Hematopoietic multipotent progenitor cell treated with erythropoietin and hydrocortisone succinate and interleukin-3 and kit ligand, for 15 days (in vitro differentiated cells): ENCODE results near the gene LSAMP.
A peak's percentile ranks its signal among the peaks of the same experiment; 100 is the strongest.
"Not testable (repeated sequence)": the region's sequence is repeated elsewhere in the genome, so short reads cannot be mapped to it uniquely, and the experiment has no call there.

ENCODE experiments used
- DNase-seq: peaks from one replicate; pipeline ENCODE4 v3.0.0-alpha.2; 2015; ENCODE audit warnings: low spot score

The LSAMP gene

GRCh38 chr3:115800065-115800464 lies 645.2 kb downstream of the LSAMP start:
- DNase-seq = not testable (repeated sequence)

DNA sequence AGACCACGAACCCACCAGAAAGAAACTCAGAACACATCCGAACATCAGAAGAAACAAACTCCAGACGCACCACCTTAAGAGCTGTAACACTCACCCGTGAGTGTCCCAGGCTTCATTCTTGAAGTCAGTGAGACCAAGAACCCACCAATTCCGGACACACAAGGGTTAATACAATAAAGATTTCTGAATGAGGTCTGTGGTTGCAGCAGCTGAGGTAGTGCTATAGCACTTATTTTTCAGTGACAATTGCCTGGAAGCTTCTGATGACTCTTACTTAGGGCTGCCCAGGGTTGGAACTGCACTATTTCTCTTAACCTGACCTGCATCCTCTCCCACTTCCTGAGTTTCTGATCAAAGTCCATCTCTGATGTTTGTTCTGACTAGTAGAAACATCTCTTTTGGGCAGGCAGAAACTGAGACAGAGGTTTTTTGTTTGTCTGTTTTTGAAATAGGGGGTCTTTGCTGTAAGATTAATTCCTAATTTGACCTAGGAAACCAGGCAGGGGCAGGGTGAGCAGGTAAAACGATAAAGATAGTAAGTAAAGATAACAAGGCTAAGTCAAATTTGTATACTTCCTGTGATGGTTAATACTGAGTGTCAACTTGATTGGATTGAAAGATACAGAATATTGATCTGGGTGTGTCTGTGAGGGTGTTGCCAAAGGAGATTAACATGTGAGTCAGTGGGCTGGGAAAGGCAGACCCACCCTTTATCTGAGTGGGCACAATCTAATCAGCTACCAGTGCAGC lies 652.9 kb downstream of the LSAMP start:
- DNase-seq = no peak

DNA sequence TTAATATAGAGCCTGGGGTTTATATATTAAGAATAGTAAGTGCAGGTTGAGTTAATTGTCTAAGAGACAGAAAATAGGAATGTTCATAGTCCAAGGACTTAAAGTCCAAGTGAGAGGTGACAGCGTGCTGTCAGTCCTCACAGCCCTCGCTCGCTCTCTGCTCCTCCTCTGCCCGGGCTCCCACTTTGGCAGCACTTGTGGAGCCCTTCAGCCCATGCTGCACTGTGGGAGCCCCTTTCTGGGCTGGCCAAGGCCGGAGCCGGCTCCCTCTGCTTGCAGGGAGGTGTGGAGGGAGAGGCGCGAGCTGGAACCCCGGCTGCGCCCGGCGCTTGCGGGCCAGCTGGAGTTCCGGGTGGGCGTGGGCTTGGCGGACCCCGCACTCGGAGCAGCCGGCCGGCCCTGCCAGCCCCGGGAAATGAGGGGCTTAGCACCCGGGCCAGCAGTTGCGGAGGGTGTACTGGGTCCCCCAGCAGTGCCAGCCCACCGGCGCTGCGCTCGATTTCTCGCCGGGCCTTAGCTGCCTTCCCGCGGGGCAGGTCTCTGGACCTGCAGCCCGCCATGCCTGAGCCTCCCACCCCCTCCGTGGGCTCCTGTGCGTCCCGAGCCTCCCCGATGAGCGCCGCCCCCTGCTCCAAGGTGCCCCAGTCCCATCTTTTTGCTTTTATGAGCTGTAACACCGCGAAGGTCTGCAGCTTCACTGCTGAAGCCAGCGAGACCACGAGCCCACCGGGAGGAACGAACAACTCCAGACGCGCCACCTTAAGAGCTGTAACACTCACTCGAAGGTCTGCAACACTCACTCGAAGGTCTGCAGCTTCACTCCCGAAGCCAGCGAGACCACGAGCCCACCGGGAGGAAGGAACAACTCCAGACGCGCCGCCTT lies 653.8 kb downstream of the LSAMP start:
- DNase-seq = not testable (repeated sequence)

GRCh38 chr3:115790759-115791158 lies 654.5 kb downstream of the LSAMP start:
- DNase-seq = no peak

GRCh38 chr3:115789481-115789880 lies 655.8 kb downstream of the LSAMP start:
- no peak for DNase-seq

DNA sequence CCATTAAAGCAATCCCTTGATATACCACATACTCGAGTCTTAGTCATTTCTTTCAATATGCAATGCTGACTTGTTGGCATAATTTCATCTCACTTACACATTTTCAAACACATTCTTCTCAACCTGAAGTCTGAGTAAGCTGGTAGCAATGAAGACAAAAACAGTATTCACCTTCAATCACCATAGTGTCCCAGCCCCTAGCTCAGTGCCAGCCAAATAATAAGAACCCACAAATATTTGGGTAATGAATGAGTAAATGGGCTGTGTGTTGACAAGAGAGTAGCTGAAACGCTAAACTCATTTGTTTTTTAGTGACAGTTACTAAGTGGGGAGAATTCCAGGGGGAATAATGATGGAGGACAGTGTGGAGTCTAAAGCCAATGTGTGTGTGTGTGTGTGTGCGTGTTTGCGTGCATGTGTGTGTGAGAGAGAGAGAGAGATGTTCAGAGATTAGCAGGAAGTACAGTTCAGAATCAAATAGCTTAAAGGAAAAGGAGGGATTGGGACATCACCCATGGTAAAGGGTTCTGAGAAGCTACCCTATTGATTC lies 656.3 kb downstream of the LSAMP start:
- no peak for DNase-seq

GRCh38 chr3:115787818-115788217 lies 657.5 kb downstream of the LSAMP start:
- DNase-seq = no peak

DNA sequence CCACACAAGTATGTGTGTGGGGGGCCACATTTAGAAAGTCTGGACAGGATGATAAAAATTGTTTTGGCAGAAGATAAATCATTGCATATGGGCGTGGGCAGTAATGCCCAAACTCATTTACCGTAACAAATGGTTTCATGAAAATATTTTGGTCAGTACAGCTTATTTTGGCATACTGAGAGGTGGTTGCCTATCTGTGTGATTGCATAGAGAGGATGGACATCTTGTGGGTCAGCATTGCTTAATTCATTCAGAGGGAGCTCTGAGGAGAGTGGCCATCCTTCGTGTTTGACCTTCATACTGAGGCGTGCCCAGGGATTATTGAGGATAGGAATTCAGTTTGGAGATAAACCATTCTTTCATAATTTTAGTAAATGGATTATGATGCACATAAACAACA lies 659.5 kb downstream of the LSAMP start:
- DNase-seq = no peak

DNA sequence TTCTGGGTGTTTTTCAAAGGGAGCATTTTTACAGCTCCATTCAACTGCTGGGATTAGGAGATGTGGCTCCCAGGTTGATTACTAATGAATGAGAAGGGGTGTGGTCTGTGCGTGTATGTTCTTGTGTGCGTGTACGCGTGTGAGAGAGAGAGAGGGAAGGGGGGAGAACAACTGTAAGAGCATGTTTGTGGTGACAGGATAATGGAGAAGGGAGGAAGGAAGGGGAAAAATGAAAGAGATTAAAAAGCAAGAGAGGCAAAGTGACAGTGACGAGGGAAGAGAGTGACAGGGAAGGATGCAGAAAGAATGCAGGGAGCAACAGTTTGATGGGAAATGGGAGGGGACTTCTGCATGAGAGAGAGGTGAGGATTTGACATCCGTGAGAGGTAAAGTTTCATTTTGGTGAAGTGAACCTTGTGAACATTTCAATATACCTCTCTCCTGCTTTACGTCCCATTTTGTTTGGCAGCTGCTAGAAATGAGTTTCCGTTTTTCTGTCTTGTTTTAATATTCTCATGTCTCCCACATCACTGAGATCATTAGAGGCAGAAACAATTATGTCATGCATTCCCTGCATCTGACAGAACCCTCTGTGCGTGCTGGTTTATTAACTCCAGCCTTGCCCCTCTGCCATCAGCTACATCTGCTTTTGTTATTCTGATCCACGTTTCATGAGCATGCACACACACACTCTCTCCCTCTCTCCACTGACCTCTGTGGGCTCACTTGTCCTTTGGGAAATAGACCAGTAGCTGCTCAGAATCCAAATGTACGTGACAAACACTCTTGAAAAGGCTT lies 660.3 kb downstream of the LSAMP start:
- DNase-seq = no peak

DNA sequence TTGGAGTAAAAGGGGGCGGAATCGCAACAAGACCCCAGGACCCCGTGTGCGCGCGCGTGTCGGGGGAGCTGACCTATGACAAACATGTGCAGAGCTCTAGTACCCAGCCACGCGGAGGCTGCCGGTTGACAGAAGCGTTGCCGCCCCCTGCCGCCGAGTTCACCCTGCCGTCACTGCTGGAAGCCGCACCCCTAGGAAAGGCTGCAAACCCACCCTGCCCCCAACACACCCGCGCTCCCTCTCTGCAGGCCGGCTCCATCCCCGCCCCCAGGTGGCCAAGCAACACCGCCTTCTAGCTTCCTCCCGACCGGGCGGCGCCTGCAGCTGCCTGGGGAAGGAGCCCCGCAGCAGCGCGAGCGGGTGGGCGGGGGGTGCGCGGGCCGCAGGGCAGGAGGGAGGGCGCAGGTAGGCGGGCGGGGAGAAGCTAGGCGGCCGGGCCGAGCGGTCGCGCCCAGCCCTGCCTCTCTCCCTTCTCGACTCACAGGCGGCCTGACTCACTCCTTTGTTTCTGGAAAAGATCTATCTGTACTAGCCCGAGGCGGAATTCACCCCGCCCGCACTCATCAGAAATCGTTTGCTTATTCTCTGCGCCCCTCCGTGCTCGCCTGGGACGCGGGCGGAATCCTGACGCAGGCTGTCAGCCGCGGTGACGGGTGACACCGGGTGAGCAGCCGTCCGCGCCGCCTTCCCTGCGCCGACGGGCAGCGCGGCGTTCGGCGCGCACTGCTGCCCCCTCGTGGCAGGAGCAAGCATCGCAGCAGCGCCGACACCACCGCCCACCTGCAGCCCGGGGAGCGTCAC lies 661.1 kb downstream of the LSAMP start:
- peak; percentile 65 for DNase-seq

DNA sequence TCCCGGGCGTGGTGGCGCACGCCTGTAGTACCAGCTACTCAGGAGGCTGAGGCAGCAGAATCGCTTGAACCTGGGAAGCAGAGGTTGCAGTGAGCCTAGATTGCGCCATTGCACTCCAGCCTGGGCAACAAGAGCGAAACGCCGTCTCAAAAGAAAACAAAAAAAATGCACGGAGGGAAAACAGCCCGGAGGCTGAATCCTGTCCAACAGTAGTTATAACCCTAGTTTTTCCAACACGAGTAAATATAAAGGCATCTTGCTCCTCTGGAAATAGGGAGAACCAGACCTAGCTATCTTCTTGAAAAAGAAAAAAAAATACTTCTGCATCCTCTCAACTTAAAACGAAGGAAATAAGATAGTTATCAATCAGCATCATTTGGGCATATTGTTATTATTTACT lies 661.9 kb downstream of the LSAMP start:
- DNase-seq = not testable (repeated sequence)

DNA sequence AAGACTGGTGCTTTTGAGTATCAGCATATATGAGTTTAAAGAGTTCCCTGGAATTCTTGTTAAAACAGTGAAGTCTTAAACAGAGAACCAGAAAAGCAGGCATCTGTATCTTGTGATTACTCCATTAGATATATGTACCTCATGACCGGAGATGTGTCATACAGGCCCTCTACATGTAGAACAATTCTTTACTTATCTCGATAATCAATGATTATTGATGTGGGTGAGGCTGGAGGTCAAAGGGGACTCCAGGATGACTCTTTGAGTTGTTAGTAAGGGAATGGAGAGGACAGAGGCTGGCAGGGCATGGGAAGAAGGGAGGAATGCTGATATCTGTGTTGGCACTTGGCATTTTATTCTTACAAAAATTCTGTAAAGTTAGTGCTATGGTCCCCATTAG lies 666.3 kb downstream of the LSAMP start:
- DNase-seq = no peak

- DNase-seq = no peak
Measured at GRCh38 chr3:115772951-115773350, 672.3 kb downstream of the LSAMP start.

- no peak for DNase-seq
Measured at GRCh38 chr3:115768661-115769060, 676.6 kb downstream of the LSAMP start.

GRCh38 chr3:115766587-115767482 lies 678.5 kb downstream of the LSAMP start:
- no peak for DNase-seq

DNA sequence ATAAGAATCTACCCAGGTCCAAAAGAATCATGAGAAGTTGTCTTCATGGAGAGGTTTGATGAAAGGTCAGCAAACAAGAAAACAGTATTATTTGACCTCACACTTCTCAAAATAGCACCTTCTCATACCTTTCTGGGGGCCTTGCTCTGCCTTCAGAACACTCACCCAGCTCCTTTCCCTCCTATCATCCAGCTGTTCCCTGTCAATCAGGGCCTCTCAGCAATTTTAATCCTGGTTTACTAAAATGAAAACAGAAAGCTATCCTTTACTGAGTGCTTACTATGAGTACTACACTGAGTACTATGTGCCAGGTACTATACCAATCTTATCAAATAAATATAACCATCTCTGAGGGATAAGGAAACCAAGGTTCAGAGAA lies 683.4 kb downstream of the LSAMP start:
- DNase-seq = no peak

DNA sequence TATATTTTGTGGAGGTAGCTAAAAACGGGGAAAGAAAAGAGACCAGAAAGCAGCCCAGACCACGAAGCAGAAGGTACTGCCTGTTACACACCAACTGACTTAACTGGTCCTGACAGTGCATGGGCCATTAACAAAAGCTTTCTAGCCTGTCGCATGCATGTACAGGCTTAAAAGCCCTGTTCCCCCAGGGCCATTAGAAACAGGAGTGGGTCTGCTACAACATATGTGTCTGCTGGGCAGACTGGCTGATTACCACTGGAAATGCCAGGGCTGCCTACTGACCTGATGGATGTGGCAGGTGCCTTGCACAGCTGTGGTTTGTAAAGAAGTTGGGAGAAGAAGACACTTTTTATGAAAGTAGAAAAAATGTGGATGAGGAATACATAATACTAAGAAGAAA lies 684.6 kb downstream of the LSAMP start:
- DNase-seq = no peak

DNA sequence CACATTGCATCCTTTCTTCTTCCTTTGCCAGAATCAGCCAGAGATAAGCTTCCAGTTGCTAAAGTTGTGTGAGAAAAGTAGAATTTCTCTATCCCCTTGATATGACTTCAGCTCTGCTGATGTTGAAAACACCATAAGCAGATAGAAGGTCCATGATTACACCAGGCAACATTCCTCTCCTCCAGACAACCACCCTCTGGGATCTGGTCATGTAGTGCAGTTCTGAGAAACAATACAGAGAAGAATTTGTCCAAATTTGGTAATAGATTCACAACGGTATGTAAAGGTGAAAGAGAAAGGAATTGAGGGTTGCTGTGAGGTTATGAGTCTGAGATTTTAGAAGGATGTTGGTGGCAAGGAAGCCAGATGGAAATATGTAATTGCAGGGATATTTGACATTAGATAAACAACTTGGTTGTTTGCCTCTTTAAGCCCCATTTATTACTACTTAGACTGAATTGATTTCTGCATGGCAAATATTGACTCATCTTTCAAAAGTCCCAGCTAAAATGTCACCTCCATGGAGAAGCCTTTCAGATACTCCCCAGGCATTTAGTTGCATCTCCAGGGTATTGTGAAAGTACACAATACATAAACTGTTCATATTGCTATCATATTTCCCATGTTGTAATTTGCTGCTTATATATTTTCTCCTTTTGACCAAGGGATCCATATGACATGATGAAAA lies 687.1 kb downstream of the LSAMP start:
- DNase-seq = no peak

- not testable (repeated sequence) for DNase-seq
Measured at GRCh38 chr3:115752978-115753377, 692.3 kb downstream of the LSAMP start.
